ENCODE measurements around the gene MAD2L1BP. TPM values are rescaled to one million over a fixed set of nuclear protein-coding genes. Genes with fewer than 3 reads are reported as not detected.

MAD2L1BP gene
- total RNA-seq, 1 experiment from 2014 or later, result 34.4 TPM

GRCh38 chr6:43667245-43668150, 31.9 kb downstream of the MAD2L1BP start:
- Histone ChIP-seq H3K27ac (no peak overlapping the region), H3K36me3 (peaks cover 13% of the 10 kb centered on the region), H3K27me3 (no peaks in the 10 kb centered on the region), H3K9me3 (replicated peaks) (no peaks in the 10 kb centered on the region), H3K4me3 (no peak overlapping the region), H3K4me1 (peaks cover 29% of the 10 kb centered on the region)
- peak; percentile 77 to 89 for DNase-seq

- Histone ChIP-seq H3K27ac (no peak overlapping the region), H3K36me3 (peaks cover 14% of the 10 kb centered on the region), H3K9me3 (replicated peaks) (no peaks in the 10 kb centered on the region), H3K4me3 (no peak overlapping the region), H3K27me3 (no peaks in the 10 kb centered on the region), H3K4me1 (peaks cover 29% of the 10 kb centered on the region)
- peak; percentile 42 to 66 for DNase-seq
These were observed 32.8 kb downstream of the MAD2L1BP start for GRCh38 chr6:43668151-43669028.

- Histone ChIP-seq H3K27me3 (no peaks in the 10 kb centered on the region), H3K27ac (no peak overlapping the region), H3K4me1 (peaks cover 29% of the 10 kb centered on the region), H3K4me3 (no peak overlapping the region), H3K36me3 (peaks cover 19% of the 10 kb centered on the region), H3K9me3 (replicated peaks) (no peaks in the 10 kb centered on the region)
- DNase-seq, result no peak
These were observed 33.6 kb downstream of the MAD2L1BP start for GRCh38 chr6:43669050-43669921.

GRCh38 chr6:43669922-43670622, 34.4 kb downstream of the MAD2L1BP start:
- no peak for DNase-seq
- H3K36me3 ChIP-seq, result peaks cover 27% of the 10 kb centered on the region
- no peaks in the 10 kb centered on the region for H3K9me3 ChIP-seq (replicated peaks)
- H3K27ac ChIP-seq, result no peak overlapping the region
- H3K27me3 ChIP-seq, result no peaks in the 10 kb centered on the region
- no peak overlapping the region for H3K4me3 ChIP-seq
- H3K4me1 ChIP-seq, result peaks cover 22% of the 10 kb centered on the region

GRCh38 chr6:43670623-43670986, 35.0 kb downstream of the MAD2L1BP start:
- Histone ChIP-seq H3K4me1 (peaks cover 17% of the 10 kb centered on the region), H3K9me3 (replicated peaks) (no peaks in the 10 kb centered on the region), H3K27ac (no peak overlapping the region), H3K36me3 (peaks cover 32% of the 10 kb centered on the region), H3K27me3 (no peaks in the 10 kb centered on the region), H3K4me3 (no peak overlapping the region)
- DNase-seq, result no peak

- no peak for DNase-seq
- no peaks in the 10 kb centered on the region for H3K9me3 ChIP-seq (replicated peaks)
- peaks cover 11% of the 10 kb centered on the region for H3K4me1 ChIP-seq
- no peaks in the 10 kb centered on the region for H3K27me3 ChIP-seq
- peaks cover 32% of the 10 kb centered on the region for H3K36me3 ChIP-seq
- H3K4me3 ChIP-seq, result no peak overlapping the region
- H3K27ac ChIP-seq, result no peak overlapping the region
These were observed 35.6 kb downstream of the MAD2L1BP start for GRCh38 chr6:43671011-43671800.

- no peaks in the 10 kb centered on the region for H3K9me3 ChIP-seq (replicated peaks)
- no peak for DNase-seq
- no peaks in the 10 kb centered on the region for H3K27me3 ChIP-seq
- peaks cover 35% of the 10 kb centered on the region for H3K36me3 ChIP-seq
- H3K4me3 ChIP-seq, result no peak overlapping the region
- no peak overlapping the region for H3K27ac ChIP-seq
- H3K4me1 ChIP-seq, result peaks cover 5% of the 10 kb centered on the region; the same call in 1 of the 2 replicates
These were observed 36.4 kb downstream of the MAD2L1BP start for GRCh38 chr6:43671801-43672690.

- Histone ChIP-seq H3K4me3 (no peak overlapping the region), H3K4me1 (no peaks in the 10 kb centered on the region), H3K27ac (no peak overlapping the region), H3K36me3 (peaks cover 50% of the 10 kb centered on the region), H3K9me3 (replicated peaks) (no peaks in the 10 kb centered on the region), H3K27me3 (no peaks in the 10 kb centered on the region)
- DNase-seq, result no peak
These were observed 37.9 kb downstream of the MAD2L1BP start for GRCh38 chr6:43673444-43674084.

- Histone ChIP-seq H3K4me1 (no peaks in the 10 kb centered on the region), H3K36me3 (peaks cover 52% of the 10 kb centered on the region), H3K4me3 (no peak overlapping the region), H3K27me3 (no peaks in the 10 kb centered on the region), H3K27ac (no peak overlapping the region), H3K9me3 (replicated peaks) (no peaks in the 10 kb centered on the region)
- no peak for DNase-seq
These were observed 38.7 kb downstream of the MAD2L1BP start for GRCh38 chr6:43674291-43674690.

GRCh38 chr6:43674921-43675320, 39.3 kb downstream of the MAD2L1BP start:
- H3K27me3 ChIP-seq, result no peaks in the 10 kb centered on the region
- no peaks in the 10 kb centered on the region for H3K4me1 ChIP-seq
- no peak for DNase-seq
- H3K9me3 ChIP-seq (replicated peaks), result no peaks in the 10 kb centered on the region
- H3K36me3 ChIP-seq, result peaks cover 53% of the 10 kb centered on the region
- H3K27ac ChIP-seq, result no peak overlapping the region
- no peak overlapping the region for H3K4me3 ChIP-seq

- Histone ChIP-seq H3K4me1 (no peaks in the 10 kb centered on the region), H3K36me3 (peaks cover 55% of the 10 kb centered on the region), H3K27me3 (no peaks in the 10 kb centered on the region), H3K9me3 (replicated peaks) (no peaks in the 10 kb centered on the region), H3K27ac (no peak overlapping the region), H3K4me3 (no peak overlapping the region)
- no peak for DNase-seq
These were observed 41.4 kb downstream of the MAD2L1BP start for GRCh38 chr6:43676962-43677606.

GRCh38 chr6:43677759-43678158, 42.1 kb downstream of the MAD2L1BP start:
- Histone ChIP-seq H3K4me1 (no peaks in the 10 kb centered on the region), H3K36me3 (peaks cover 53% of the 10 kb centered on the region), H3K27ac (no peak overlapping the region), H3K9me3 (replicated peaks) (no peaks in the 10 kb centered on the region), H3K4me3 (no peak overlapping the region), H3K27me3 (no peaks in the 10 kb centered on the region)
- DNase-seq, result no peak
